ENCODE results near the gene RAB40B. TPM values are rescaled to one million over a fixed set of nuclear protein-coding genes. Genes with fewer than 3 reads are reported as not detected.

The RAB40B gene
- total and polyA plus RNA-seq, 2 of the 4 experiments (the other 2 are of a cell fraction): 14.9 to 20.0 TPM

GRCh38 chr17:82696916-82697807, 1.3 kb downstream of the RAB40B start:
- H3K36me3 ChIP-seq (ENCODE audit: control insufficient read depth, insufficient read depth, low read length): no peaks in the 10 kb centered on the region
- H3K4ac ChIP-seq (ENCODE audit: low read depth, low read length): no peak overlapping the region
- ChIA-PET CTCF (no interaction called here), POLR2A (ENCODE audit: unreplicated experiment) (no interaction called here)
- in situ Hi-C loops (cut with MboI; ENCODE audit: low sequenced_read_pairs) (no loop called here), dilution Hi-C loops (cut with HindIII; ENCODE audit: low sequenced_read_pairs, unreplicated experiment) (no loop called here), intact Hi-C loops (cut with micrococcal nuclease) (no loop called here)
- peak overlapping the region; percentile 16 for H2AK9ac ChIP-seq (replicated peaks; ENCODE audit: low read depth, low read length, poor library complexity)
- H4K20me1 ChIP-seq (ENCODE audit: insufficient read depth, low read length): no peaks in the 10 kb centered on the region; the same call in 1 of the 2 replicates
- peaks cover 5% of the 10 kb centered on the region for H3K9me1 ChIP-seq (ENCODE audit: insufficient read depth, low read length)
- H2BK20ac ChIP-seq (ENCODE audit: low read depth, low read length): no peak overlapping the region
- H3K56ac ChIP-seq (ENCODE audit: extremely low read depth, insufficient read depth, low read length): no peak overlapping the region
- peak overlapping the region; percentile 89 for H3K4me3 ChIP-seq (ENCODE audit: insufficient read depth, low read depth, low read length)
- H4K5ac ChIP-seq (ENCODE audit: low read depth, low read length): no peak overlapping the region
- no peak overlapping the region for H4K8ac ChIP-seq (ENCODE audit: low read depth in 2 of 2, low read length in 2 of 2)
- DNase-seq (no peak), ATAC-seq (ENCODE audit: low read depth) (no peak)
- peaks cover 2% of the 10 kb centered on the region; the same call in 1 of the 2 replicates for H3K27me3 ChIP-seq (ENCODE audit: control insufficient read depth, insufficient read depth, low read length)
- peak overlapping the region; percentile 27; the same call in 1 of the 2 replicates for H3K23ac ChIP-seq (ENCODE audit: low read depth, low read length)
- no peak overlapping the region for H2BK15ac ChIP-seq (ENCODE audit: low read depth, low read length)
- peak overlapping the region; percentile 79 for H2AFZ ChIP-seq (replicated peaks; ENCODE audit: low read length, poor library complexity)
- peaks cover 6% of the 10 kb centered on the region; the same call in 1 of the 2 replicates for H3K4me1 ChIP-seq (ENCODE audit: control insufficient read depth, insufficient read depth, low read length)
- no peak overlapping the region for H2BK120ac ChIP-seq (ENCODE audit: low read depth, low read length)
- BruUV-seq (replicated peaks): no TSS peak
- WGBS, 2 experiments (ENCODE audit: extremely low coverage in 2 of 2, insufficient read length in 1 of 2): 15% methylated on average over 25 of the region's 48 CpGs; no CpG with 5 or more reads in 1 of the 2 experiments
- H3K79me1 ChIP-seq (ENCODE audit: low read depth in 1 of 2, low read length in 2 of 2): peaks cover 0 to 7% of the 10 kb centered on the region in 2 experiments; a peak in 2 of 4 replicates
- H3K27ac ChIP-seq (ENCODE audit: insufficient read depth, low read length): no peak overlapping the region
- H2BK5ac ChIP-seq (ENCODE audit: low read depth, low read length, poor library complexity, severe bottlenecking): no peak overlapping the region
- H3K9ac ChIP-seq (ENCODE audit: low read depth, low read length): 0 out of 2 replicates have a peak overlapping the region, but pooled peaks have one; percentile 17
- no peak overlapping the region for H2AK5ac ChIP-seq (ENCODE audit: low read depth, low read length)
- no peak overlapping the region for H4K91ac ChIP-seq (ENCODE audit: insufficient read depth, low read depth, low read length)
- peak overlapping the region; percentile 88 for H3K4me2 ChIP-seq (ENCODE audit: low read depth, low read length)
- peaks cover 2% of the 10 kb centered on the region for H3K9me3 ChIP-seq (ENCODE audit: control insufficient read depth, insufficient read depth, low read length)
- H3K14ac ChIP-seq (replicated peaks; ENCODE audit: low read depth, low read length): no peak overlapping the region
- no peak overlapping the region for H3K18ac ChIP-seq (ENCODE audit: low read depth, low read length)
- no peak for TF ChIP-seq RAD21 (IDR thresholded peaks at IDR 0.05; ENCODE audit: low read length)
- TF ChIP-seq MAZ (IDR thresholded peaks at IDR 0.05; ENCODE audit: borderline replicate concordance, low read depth, low read length): no peak
- no peak for TF ChIP-seq CEBPB (IDR thresholded peaks at IDR 0.05; ENCODE audit: low read depth, low read length)
- no peak for TF ChIP-seq ELK1 (IDR thresholded peaks at IDR 0.05; ENCODE audit: borderline replicate concordance, low read depth, low read length)
- no peak for TF ChIP-seq MAFK (IDR thresholded peaks at IDR 0.05; ENCODE audit: low read depth, low read length)
- TF ChIP-seq USF2 (IDR thresholded peaks at IDR 0.05; ENCODE audit: low read depth, low read length): no peak
- no peak for TF ChIP-seq NFE2L2 (IDR thresholded peaks at IDR 0.05; ENCODE audit: low read depth, low read length)
- TF ChIP-seq CTCF (conservative IDR thresholded peaks at IDR 0.05; ENCODE audit: low read depth, low read length): no peak
- no peak for TF ChIP-seq BHLHE40 (IDR thresholded peaks at IDR 0.05; ENCODE audit: low read depth, low read length)
- TF ChIP-seq RFX5 (IDR thresholded peaks at IDR 0.05; ENCODE audit: low read depth, low read length): no peak
- TF ChIP-seq SMC3 (IDR thresholded peaks at IDR 0.05; ENCODE audit: low read depth, low read length): no peak
- no peak for TF ChIP-seq POLR2A (IDR thresholded peaks at IDR 0.05; ENCODE audit: low read depth, low read length)
- no peak for TF ChIP-seq RCOR1 (IDR thresholded peaks at IDR 0.05; ENCODE audit: insufficient replicate concordance, low read length)
- no peak for TF ChIP-seq MXI1 (IDR thresholded peaks at IDR 0.05; ENCODE audit: borderline replicate concordance, low read depth, low read length)
